HepG2 (cell line): Measurements from ENCODE around the gene CSNK2A2. TPM values are rescaled to one million over a fixed set of nuclear protein-coding genes. Genes with fewer than 3 reads are reported as not detected.

Experiments
- ATAC-seq: fragments of 200-7000 bp; cut with Tn5 transposase; 3 replicates; pipeline ENCODE4 v1.9.1; 2020; ENCODE audit warnings: mild to moderate bottlenecking, moderate library complexity
- BruUV-seq: library from RNA; stranded (reverse); fragments of 400-500 nt; replicated peaks from 2 replicates; lab custom pipeline; 2021; lab: Mats Ljungman, UMichigan
- CTCF ChIA-PET: fragments of 300-600 bp; formaldehyde crosslinking; extraction: SDS; loops from one replicate; lab custom pipeline; 2021; ENCODE audit warnings: low total read pairs, inconsistent platforms, low intra/inter-chr PET ratio; lab: Yijun Ruan, JAX
- POLR2A ChIA-PET: fragments of 350-600 bp; sonication (Branson Sonifier 250); formaldehyde crosslinking; loops from one replicate; lab custom pipeline; 2020; ENCODE audit warnings: antibody characterized with exemption, inconsistent platforms; lab: Yijun Ruan, JAX
- DNase-seq: peaks from one replicate; pipeline ENCODE4 v3.0.0-alpha.2; 2015; ENCODE audit warnings: low spot score
- FAIRE-seq: peaks from 3 replicates; lab custom pipeline; 2011; peaks lifted over from hg19 to GRCh38; lab: Jason Lieb, UNC
- H2AFZ ChIP-seq: one replicate; pipeline ENCODE4 v1.6.1; 2011; ENCODE audit warnings: low read length, inconsistent platforms
- H3K27ac ChIP-seq: fragments of 300-600 bp; 3 replicates; pipeline ENCODE4 v1.8.0; 2011; ENCODE audit warnings: mixed run types, mild to moderate bottlenecking, mixed read lengths, low read length, inconsistent platforms; ENCODE audit not compliant: insufficient read depth; ENCODE audit errors: extremely low read length
- H3K27me3 ChIP-seq, 2 experiments: fragments of 200-600 bp in 1 of 2; 2 replicates in 1 of 2; 3 replicates in 1 of 2; pipeline versions ENCODE4 v1.6.0 to v1.8.0; 2011; ENCODE audit warnings: low read length in 2 of 2, mild to moderate bottlenecking in 2 of 2, moderate library complexity in 2 of 2, inconsistent platforms in 1 of 2; ENCODE audit not compliant: insufficient read depth in 2 of 2, control insufficient read depth in 1 of 2
- H3K36me3 ChIP-seq, 2 experiments: fragments of 200-600 bp in 1 of 2; replicated peaks in 1 of 2; 2 replicates in 1 of 2; 3 replicates in 1 of 2; pipeline versions ENCODE4 v1.5.1 to v1.8.0; 2011; ENCODE audit warnings: low read length in 2 of 2, inconsistent platforms in 1 of 2; ENCODE audit not compliant: insufficient read depth in 2 of 2, control insufficient read depth in 1 of 2
- H3K4me1 ChIP-seq: 2 replicates; pipeline ENCODE4 v1.5.1; 2012; ENCODE audit warnings: low read length, inconsistent platforms; ENCODE audit not compliant: insufficient read depth
- H3K4me2 ChIP-seq: 2 replicates; pipeline ENCODE4 v1.6.0; 2011; ENCODE audit warnings: low read depth, low read length, inconsistent platforms
- H3K4me3 ChIP-seq, 3 experiments: fragments of 200-600 bp in 1 of 3; sonication (generic), shearing (Covaris generic) in 1 of 3; replicated peaks in 1 of 3; 2 replicates each; pipeline ENCODE4 v1.5.1; 2011 to 2016; ENCODE audit warnings: low read length in 3 of 3, inconsistent platforms in 2 of 3, low read depth in 2 of 3, mild to moderate bottlenecking in 2 of 3, control low read depth in 1 of 3, mixed read lengths in 1 of 3; ENCODE audit not compliant: insufficient read depth in 1 of 3
- H3K79me2 ChIP-seq: one replicate; pipeline ENCODE4 v1.6.1; 2011; ENCODE audit warnings: low read length, inconsistent platforms; ENCODE audit not compliant: insufficient read depth
- H3K9ac ChIP-seq: 2 replicates; pipeline ENCODE4 v1.6.0; 2011; ENCODE audit warnings: mild to moderate bottlenecking, low read depth, low read length, inconsistent platforms; ENCODE audit not compliant: insufficient read depth
- H3K9me3 ChIP-seq: 2 replicates; pipeline ENCODE4 v1.5.1; 2012; ENCODE audit warnings: mild to moderate bottlenecking, low read length
- H4K20me1 ChIP-seq: 2 replicates; pipeline ENCODE4 v1.6.0; 2011; ENCODE audit warnings: inconsistent platforms, mild to moderate bottlenecking, low read length, moderate library complexity; ENCODE audit not compliant: insufficient read depth
- ATF7 ChIP-seq, 2 experiments: fragments of 450-650 bp in 1 of 2; sonication (generic) in 1 of 2; formaldehyde crosslinking in 1 of 2; IDR thresholded peaks; 2 replicates each; pipeline versions ENCODE4 v1.4.0 to v1.6.1; 2016 to 2020; ENCODE audit warnings: antibody characterized with exemption in 1 of 2, mild to moderate bottlenecking in 1 of 2, missing genetic modification reagents in 1 of 2
- CENPT ChIP-seq: sonication (generic); formaldehyde crosslinking; IDR thresholded peaks from 2 replicates; pipeline ENCODE4 v1.8.0; 2022; ENCODE audit warnings: low read depth, mild to moderate bottlenecking, moderate library complexity, missing genetic modification reagents
- MIER2 ChIP-seq: IDR thresholded peaks from 2 replicates; pipeline ENCODE4 v1.6.1; 2016; ENCODE audit warnings: missing biosample characterization, missing genetic modification reagents
- MYC ChIP-seq: sonication (generic); formaldehyde crosslinking; IDR thresholded peaks from 2 replicates; pipeline ENCODE4 v1.9.0; 2021; ENCODE audit warnings: missing genetic modification reagents, borderline replicate concordance
- NBN ChIP-seq: fragments of 450-650 bp; conservative IDR thresholded peaks from 2 replicates; pipeline ENCODE4 v1.6.1; 2017
- NFE2L2 ChIP-seq: fragments of 150-350 bp; IDR thresholded peaks from 2 replicates; pipeline ENCODE4 v1.6.1; 2014; ENCODE audit warnings: low read length
- PHF21A ChIP-seq: sonication (generic); formaldehyde crosslinking; IDR thresholded peaks from 2 replicates; pipeline ENCODE4 v1.5.0; 2020; ENCODE audit warnings: mild to moderate bottlenecking, missing genetic modification reagents
- POGK ChIP-seq: sonication (generic); formaldehyde crosslinking; conservative IDR thresholded peaks from 2 replicates; pipeline ENCODE4 v1.8.0; 2022; ENCODE audit warnings: mild to moderate bottlenecking, moderate library complexity, missing genetic modification reagents
- ZNF33A ChIP-seq: sonication (generic); formaldehyde crosslinking; IDR thresholded peaks from 2 replicates; pipeline ENCODE4 v1.5.1; 2020; ENCODE audit warnings: missing genetic modification reagents, mild to moderate bottlenecking, moderate library complexity, borderline replicate concordance
- ZNF547 ChIP-seq: sonication (generic); formaldehyde crosslinking; IDR thresholded peaks from 2 replicates; pipeline ENCODE4 v1.5.1; 2020; ENCODE audit warnings: mild to moderate bottlenecking, missing genetic modification reagents
- WGBS: methylation state at CpG from one replicate; pipeline ENCODE4 v1.1.6; 2017; ENCODE audit warnings: low lambda C conversion rate; 5-methylcytosine and 5-hydroxymethylcytosine counted together
- in situ Hi-C: cut with HindIII; loops from 2 replicates; pipeline ENCODE4 v1.10.0; 2017; ENCODE audit warnings: low pct_unique_long_range_greater_than_20kb; ENCODE audit not compliant: extremely low pct_ligation_motif_present
- intact Hi-C: fragments of 100-400 bp; cut with micrococcal nuclease; formaldehyde crosslinking; loops from one replicate; pipeline ENCODE4 v1.10.0; 2022; ENCODE audit not compliant: unreplicated experiment
- polyA plus RNA-seq, 8 experiments: library from polyadenylated mRNA; depleted of rRNA in 3 of 8; stranded (reverse) in 7 of 8; unstranded in 1 of 8; fragments of >200 nt; fragmentation: Illumina TruSeq in 4 of 8; extraction: Trizol in 4 of 8; gene quantifications; 2 replicates each; pipeline versions ENCODE4 v1.2.1 to v1.2.3, GENCODE V29; 2011 to 2016; ENCODE audit warnings: low read depth in 4 of 8, missing spikeins in 1 of 8, mixed read lengths in 1 of 8; ENCODE audit not compliant: insufficient read depth in 1 of 8
- total RNA-seq, 5 experiments: library from RNA; depleted of rRNA; stranded (reverse); fragments of >200 nt; fragmentation: Illumina TruSeq; extraction: Trizol; gene quantifications; 2 replicates each; pipeline ENCODE4 v1.2.3, GENCODE V29; 2016; ENCODE audit warnings: low read depth in 1 of 5
- TF ChIP-seq, protein P1 (sequence below): sonication (generic); formaldehyde crosslinking; IDR thresholded peaks from 2 replicates; pipeline ENCODE4 v1.4.0; 2020; ENCODE audit warnings: missing genetic modification reagents, mild to moderate bottlenecking, borderline replicate concordance
- TF ChIP-seq, protein P2 (sequence below): sonication (generic); formaldehyde crosslinking; IDR thresholded peaks from 2 replicates; pipeline ENCODE4 v1.8.1; 2023; ENCODE audit warnings: mild to moderate bottlenecking, missing genetic modification reagents
- TF ChIP-seq, protein P3 (sequence below): fragments of 450-650 bp; IDR thresholded peaks from 2 replicates; pipeline ENCODE4 v1.6.1; 2017

Gene CSNK2A2
- total and polyA plus RNA-seq, 2 of the 13 experiments (the other 11 are each of a cell fraction or from before 2014, with no cell fraction given): 46.4 to 56.9 TPM

- H3K4me3 ChIP-seq: no peak overlapping the region
- no peak overlapping the region for H3K9ac ChIP-seq
- intact Hi-C loops: no loop called here
- no peaks in the 10 kb centered on the region for H3K4me1 ChIP-seq
- DNase-seq (no peak), FAIRE-seq (no peak), ATAC-seq (no peak)
- POLR2A ChIA-PET: no interaction called here
- no peak overlapping the region for H2AFZ ChIP-seq
- H3K79me2 ChIP-seq: no peaks in the 10 kb centered on the region
- H3K4me2 ChIP-seq: no peak overlapping the region
- no peaks in the 10 kb centered on the region for H3K27me3 ChIP-seq
- peaks cover 26 to 58% of the 10 kb centered on the region in 2 experiments for H3K36me3 ChIP-seq
- CTCF ChIA-PET: no interaction called here
- H4K20me1 ChIP-seq: no peaks in the 10 kb centered on the region
- no TSS peak for BruUV-seq
- TF ChIP-seq ZNF33A (CRISPR knock-in tag): no peak
- peak; percentile 45; the same call in 1 of the 2 replicates for TF ChIP-seq NFE2L2
- no peak for TF ChIP-seq CENPT (CRISPR knock-in tag)
- TF ChIP-seq, protein P1, sequence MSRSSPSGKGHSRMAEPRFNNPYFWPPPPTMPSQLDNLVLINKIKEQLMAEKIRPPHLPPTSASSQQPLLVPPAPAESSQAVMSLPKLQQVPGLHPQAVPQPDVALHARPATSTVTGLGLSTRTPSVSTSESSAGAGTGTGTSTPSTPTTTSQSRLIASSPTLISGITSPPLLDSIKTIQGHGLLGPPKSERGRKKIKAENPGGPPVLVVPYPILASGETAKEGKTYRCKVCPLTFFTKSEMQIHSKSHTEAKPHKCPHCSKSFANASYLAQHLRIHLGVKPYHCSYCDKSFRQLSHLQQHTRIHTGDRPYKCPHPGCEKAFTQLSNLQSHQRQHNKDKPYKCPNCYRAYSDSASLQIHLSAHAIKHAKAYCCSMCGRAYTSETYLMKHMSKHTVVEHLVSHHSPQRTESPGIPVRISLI (CRISPR knock-in tag): no peak
- in situ Hi-C loops: no loop called here
- H3K9me3 ChIP-seq: no peaks in the 10 kb centered on the region
- 64% methylated on average over 3 of the region's 3 CpGs for WGBS
- H3K27ac ChIP-seq: no peak overlapping the region
Observed at GRCh38 chr16:58160855-58161254, 37.1 kb downstream of the CSNK2A2 start.

GRCh38 chr16:58158725-58159124 is 39.2 kb downstream of the CSNK2A2 start:
- Histone ChIP-seq H4K20me1 (no peaks in the 10 kb centered on the region), H3K4me2 (no peak overlapping the region), H3K4me1 (no peaks in the 10 kb centered on the region), H3K36me3 (peaks cover 16 to 37% of the 10 kb centered on the region in 2 experiments), H3K9ac (no peak overlapping the region), H3K79me2 (no peaks in the 10 kb centered on the region), H3K9me3 (no peaks in the 10 kb centered on the region), H2AFZ (no peak overlapping the region), H3K27ac (no peak overlapping the region), H3K4me3 (no peak overlapping the region), H3K27me3 (no peaks in the 10 kb centered on the region)
- ATAC-seq: no peak; the same call in 2 of the 3 replicates
- no peak for DNase-seq
- in situ Hi-C loops (no loop called here), intact Hi-C loops (no loop called here)
- POLR2A ChIA-PET: interaction anchor here (1.1 kb wide), 1 partner anchor 134 kb away, joined by 3 read pairs; no protein-coding TSS in a partner anchor
- BruUV-seq: no TSS peak
- 100% methylated on average over 3 of the region's 3 CpGs for WGBS
- CTCF ChIA-PET: no interaction called here
- FAIRE-seq: no peak
- TF ChIP-seq ZNF547 (CRISPR knock-in tag) (no peak), MIER2 (CRISPR knock-in tag) (no peak), MYC (CRISPR knock-in tag) (no peak), ATF7 (IDR thresholded peaks at IDR 0.05) (no peak), ATF7 (CRISPR knock-in tag; IDR thresholded peaks at IDR 0.05) (no peak), PHF21A (CRISPR knock-in tag) (no peak), POGK (no peak), NBN (no peak)
- TF ChIP-seq, protein P2, sequence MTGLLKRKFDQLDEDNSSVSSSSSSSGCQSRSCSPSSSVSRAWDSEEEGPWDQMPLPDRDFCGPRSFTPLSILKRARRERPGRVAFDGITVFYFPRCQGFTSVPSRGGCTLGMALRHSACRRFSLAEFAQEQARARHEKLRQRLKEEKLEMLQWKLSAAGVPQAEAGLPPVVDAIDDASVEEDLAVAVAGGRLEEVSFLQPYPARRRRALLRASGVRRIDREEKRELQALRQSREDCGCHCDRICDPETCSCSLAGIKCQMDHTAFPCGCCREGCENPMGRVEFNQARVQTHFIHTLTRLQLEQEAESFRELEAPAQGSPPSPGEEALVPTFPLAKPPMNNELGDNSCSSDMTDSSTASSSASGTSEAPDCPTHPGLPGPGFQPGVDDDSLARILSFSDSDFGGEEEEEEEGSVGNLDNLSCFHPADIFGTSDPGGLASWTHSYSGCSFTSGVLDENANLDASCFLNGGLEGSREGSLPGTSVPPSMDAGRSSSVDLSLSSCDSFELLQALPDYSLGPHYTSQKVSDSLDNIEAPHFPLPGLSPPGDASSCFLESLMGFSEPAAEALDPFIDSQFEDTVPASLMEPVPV (CRISPR knock-in tag): no peak
- TF ChIP-seq, protein P3, sequence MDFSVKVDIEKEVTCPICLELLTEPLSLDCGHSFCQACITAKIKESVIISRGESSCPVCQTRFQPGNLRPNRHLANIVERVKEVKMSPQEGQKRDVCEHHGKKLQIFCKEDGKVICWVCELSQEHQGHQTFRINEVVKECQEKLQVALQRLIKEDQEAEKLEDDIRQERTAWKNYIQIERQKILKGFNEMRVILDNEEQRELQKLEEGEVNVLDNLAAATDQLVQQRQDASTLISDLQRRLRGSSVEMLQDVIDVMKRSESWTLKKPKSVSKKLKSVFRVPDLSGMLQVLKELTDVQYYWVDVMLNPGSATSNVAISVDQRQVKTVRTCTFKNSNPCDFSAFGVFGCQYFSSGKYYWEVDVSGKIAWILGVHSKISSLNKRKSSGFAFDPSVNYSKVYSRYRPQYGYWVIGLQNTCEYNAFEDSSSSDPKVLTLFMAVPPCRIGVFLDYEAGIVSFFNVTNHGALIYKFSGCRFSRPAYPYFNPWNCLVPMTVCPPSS: no peak
